A673 (cell line): ENCODE measurements around the gene DGAT2L6.

Experiments used
- CTCF ChIP-seq: fragments of 300-800, 200-600 bp; sonication (generic); conservative IDR thresholded peaks from 2 replicates; pipeline ENCODE4 v1.5.1; 2017; ENCODE audit warnings: low read depth, mild to moderate bottlenecking, antibody characterized with exemption, low read length, moderate library complexity, mixed read lengths
- EZH2 ChIP-seq: fragments of 200-600 bp; sonication (generic); IDR thresholded peaks from 2 replicates; pipeline ENCODE4 v1.6.1; 2017; ENCODE audit warnings: borderline replicate concordance, low read depth, mild to moderate bottlenecking, mixed read lengths, antibody characterized with exemption, low read length; ENCODE audit not compliant: poor library complexity, severe bottlenecking

DNA sequence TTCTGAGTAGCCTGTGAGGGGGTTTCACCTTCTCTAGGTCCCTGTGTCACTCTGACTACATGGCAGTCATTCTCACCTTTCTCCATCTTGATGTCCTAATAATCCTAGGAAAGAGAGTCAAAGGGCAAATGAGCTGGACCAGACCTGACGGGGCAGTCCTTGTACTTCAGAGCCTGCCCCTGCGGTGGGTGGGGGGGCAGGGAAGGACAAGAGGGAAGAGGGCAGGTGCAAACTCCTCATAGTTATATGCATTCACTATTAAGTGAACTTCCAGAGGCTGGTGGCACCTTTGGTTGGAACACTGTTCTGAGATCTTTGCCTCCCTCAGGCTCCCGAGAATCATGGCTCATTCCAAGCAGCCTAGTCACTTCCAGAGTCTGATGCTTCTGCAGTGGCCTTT is 57.1 kb downstream of the DGAT2L6 start, which contains the start of gene AWAT1:
- TF ChIP-seq CTCF = no peak
- TF ChIP-seq EZH2 = no peak
